Left cardiac atrium (tissue), 4 donors: ENCODE results near the gene TDRD9. TPM values are rescaled to one million over a fixed set of nuclear protein-coding genes. Genes with fewer than 3 reads are reported as not detected.
A peak's percentile ranks its signal among the peaks of the same experiment; 100 is the strongest.

Experiments used
- ATAC-seq, 2 donors: fragments of 200-7000 bp; cut with Tn5 transposase; one replicate each; pipeline ENCODE4 v1.9.1; 2020; ENCODE audit warnings: mild to moderate bottlenecking in 2 of 2, moderate library complexity in 2 of 2
- DNase-seq: peaks from one replicate; pipeline ENCODE4 v3.0.0-alpha.2; 2020
- intact Hi-C, 2 donors: fragments of 100-400 bp; cut with DNase I; formaldehyde crosslinking; loops; one replicate each; pipeline versions ENCODE4 v1.14.1 to v1.15.1; 2022 to 2023
- total RNA-seq, 2 donors: library from RNA; stranded (reverse); fragmentation: NEBNext Ultra II Directional; extraction: Animal tissue kit (Norgen Biotek cat#: 25700); gene quantifications; one replicate each; pipeline ENCODE4 v1.2.1, GENCODE V29; 2021
- donor health status: DM: no; HTN: yes; CAD: no.
- donor health status: DM: no; HTN: yes; CAD: no; lungs with severe emphysema.
- donor health status: DM: yes; HTN: yes; CAD: no.
- donor health status: Dilated cardiomyopathy.

Gene TDRD9
- total RNA-seq, 2 donors from 2014 or later = 3.5 to 12.1 TPM

GRCh38 chr14:104081261-104081835 lies 153.1 kb downstream of the TDRD9 start:
- DNase-seq (no peak), ATAC-seq (no peak)
- intact Hi-C loops = no loop called here

GRCh38 chr14:104081951-104082464 lies 153.8 kb downstream of the TDRD9 start:
- intact Hi-C loops = no loop called here
- no peak for ATAC-seq

GRCh38 chr14:104082807-104083206 lies 154.6 kb downstream of the TDRD9 start:
- intact Hi-C loops = no loop called here
- ATAC-seq = peak in 1 of 2 donors; percentile 4

More at GRCh38 chr14:104081951-104082464, 153.8 kb downstream of the TDRD9 start:
- DNase-seq = peak; percentile 18

GRCh38 chr14:104084251-104085002 lies 156.2 kb downstream of the TDRD9 start:
- ATAC-seq = peak in 1 of 2 donors; percentile 1
- intact Hi-C loops = no loop called here
- no peak for DNase-seq

More at GRCh38 chr14:104082807-104083206, 154.6 kb downstream of the TDRD9 start:
- peak; percentile 55 for DNase-seq

- intact Hi-C loops = no loop called here
- DNase-seq (peak; percentile 75), ATAC-seq (peak; percentile 47 to 53)
Measured at GRCh38 chr14:104085032-104085888, 157.0 kb downstream of the TDRD9 start, which contains the start of gene ASPG. ASPG (plus strand) TSS chr14:104085700; CDS start chr14:104085771, 71 bp downstream.

GRCh38 chr14:104085889-104086201 lies 157.6 kb downstream of the TDRD9 start:
- DNase-seq (no peak), ATAC-seq (peak; percentile 1)
- intact Hi-C loops = no loop called here

GRCh38 chr14:104086210-104086660 lies 158.0 kb downstream of the TDRD9 start:
- intact Hi-C loops = no loop called here
- ATAC-seq = peak; percentile 8
- peak; percentile 21 for DNase-seq

GRCh38 chr14:104086661-104087461 lies 158.6 kb downstream of the TDRD9 start:
- peak; percentile 51 to 56 for ATAC-seq
- peak; percentile 60 for DNase-seq
- intact Hi-C loops = no loop called here

- ATAC-seq = no peak
- intact Hi-C loops = no loop called here
- no peak for DNase-seq
Measured at GRCh38 chr14:104087505-104087904, 159.2 kb downstream of the TDRD9 start.

- ATAC-seq (no peak), DNase-seq (peak; percentile 63)
- intact Hi-C loops = no loop called here
Measured at GRCh38 chr14:104087981-104088850, 160.0 kb downstream of the TDRD9 start.

- ATAC-seq (no peak), DNase-seq (no peak)
- intact Hi-C loops = no loop called here
Measured at GRCh38 chr14:104090071-104090748, 162.0 kb downstream of the TDRD9 start.

- peak; percentile 64 for DNase-seq
- intact Hi-C loops = no loop called here
- ATAC-seq = peak in 1 of 2 donors; percentile 12
Measured at GRCh38 chr14:104091061-104091926, 163.0 kb downstream of the TDRD9 start.

GRCh38 chr14:104091927-104092771 lies 163.9 kb downstream of the TDRD9 start:
- intact Hi-C loops = no loop called here
- ATAC-seq = no peak
- DNase-seq = peak; percentile 16

- DNase-seq = peak; percentile 15
- intact Hi-C loops = no loop called here
- ATAC-seq = no peak
Measured at GRCh38 chr14:104092931-104093365, 164.7 kb downstream of the TDRD9 start.

GRCh38 chr14:104093366-104094055 lies 165.3 kb downstream of the TDRD9 start:
- DNase-seq (peak; percentile 45), ATAC-seq (peak; percentile 32 to 41)
- intact Hi-C loops = no loop called here
